Stomach smooth muscle (tissue), 2 donors: Measurements from ENCODE around the gene ENOX1.
A peak's percentile ranks its signal among the peaks of the same experiment; 100 is the strongest.

ENCODE experiments used
- H3K27ac ChIP-seq: one replicate; pipeline ENCODE4 v1.7.0; 2013; ENCODE audit warnings: mild to moderate bottlenecking, low read length, inconsistent platforms
- H3K27me3 ChIP-seq, 2 donors: one replicate each; pipeline ENCODE4 v1.7.0; 2013; ENCODE audit warnings: low read length in 2 of 2; ENCODE audit not compliant: insufficient read depth in 2 of 2, control insufficient read depth in 1 of 2
- H3K36me3 ChIP-seq, 2 donors: one replicate each; pipeline ENCODE4 v1.7.0; 2013; ENCODE audit warnings: low read length in 2 of 2; ENCODE audit not compliant: control insufficient read depth in 2 of 2, insufficient read depth in 2 of 2
- H3K4me1 ChIP-seq: one replicate; pipeline ENCODE4 v1.7.0; 2013; ENCODE audit warnings: low read length; ENCODE audit not compliant: control insufficient read depth, insufficient read depth
- H3K4me3 ChIP-seq, 2 donors: one replicate each; pipeline ENCODE4 v1.7.0; 2013; ENCODE audit warnings: low read length in 2 of 2
- H3K9ac ChIP-seq, 2 donors: one replicate each; pipeline ENCODE4 v1.7.0; 2013; ENCODE audit warnings: low read length in 2 of 2, mild to moderate bottlenecking in 1 of 2
- H3K9me3 ChIP-seq, 2 donors: one replicate each; pipeline ENCODE4 v1.7.0; 2013; ENCODE audit warnings: low read length in 2 of 2; ENCODE audit not compliant: control insufficient read depth in 2 of 2
- donor health status: healthy.
- donor health status: Pancreatic carcinoma.

The ENOX1 gene

DNA sequence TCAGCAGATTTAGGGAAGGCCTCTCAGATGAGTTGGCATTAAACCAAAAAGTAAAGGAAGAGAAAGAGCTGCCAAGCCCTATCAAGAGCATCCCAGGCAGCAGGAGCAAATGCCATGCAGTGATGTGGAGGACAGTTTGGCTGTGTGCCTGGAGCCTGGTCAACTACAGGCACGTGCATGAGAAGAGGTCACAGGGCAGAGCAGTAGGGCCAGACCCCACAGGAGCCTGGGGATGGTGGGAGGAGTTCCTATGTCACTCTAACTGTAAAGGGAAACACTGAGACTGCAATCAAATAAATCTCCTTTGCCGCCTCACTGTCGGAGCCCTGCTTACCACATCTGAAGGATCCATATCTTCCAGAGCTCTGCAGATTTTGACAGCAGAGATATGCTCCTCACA, 240.5 kb downstream of the ENOX1 start:
- H3K4me1 ChIP-seq: peaks cover 16% of the 10 kb centered on the region
- H3K36me3 ChIP-seq: no peaks in the 10 kb centered on the region
- H3K27me3 ChIP-seq: no peaks in the 10 kb centered on the region
- H3K9me3 ChIP-seq: no peaks in the 10 kb centered on the region
- no peak overlapping the region for H3K4me3 ChIP-seq
- H3K9ac ChIP-seq: no peak overlapping the region
- H3K27ac ChIP-seq: peak overlapping the region; percentile 20

DNA sequence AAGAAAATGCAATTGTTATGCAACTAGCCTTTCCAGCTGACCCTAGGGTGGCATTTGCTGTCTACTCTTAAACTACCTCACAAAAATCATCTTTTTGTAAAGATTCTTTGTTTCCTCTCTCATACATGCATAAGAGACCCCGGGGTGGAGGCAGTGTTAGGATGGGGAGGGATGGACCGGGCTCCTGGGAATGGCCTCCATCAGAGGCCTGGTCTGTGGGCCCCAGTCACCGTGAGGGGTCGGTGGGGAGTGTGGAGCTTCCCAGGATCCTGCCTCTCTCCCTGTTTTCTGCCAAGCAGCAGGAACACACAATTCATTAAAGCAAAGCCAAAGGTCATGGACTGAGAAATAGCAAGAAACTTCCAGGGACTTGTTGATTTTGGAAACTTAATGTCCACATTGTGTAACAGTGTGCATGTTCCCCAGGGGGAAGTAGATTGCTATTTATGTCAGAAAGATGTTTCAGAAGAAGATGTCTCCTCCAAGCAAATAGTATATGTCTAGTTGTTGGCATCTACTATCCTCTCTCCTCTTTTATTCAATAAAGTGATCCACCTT, 241.4 kb downstream of the ENOX1 start:
- peak overlapping the region; percentile 6 for H3K27ac ChIP-seq
- H3K9me3 ChIP-seq: no peaks in the 10 kb centered on the region
- no peaks in the 10 kb centered on the region for H3K27me3 ChIP-seq
- no peaks in the 10 kb centered on the region for H3K36me3 ChIP-seq
- peaks cover 16% of the 10 kb centered on the region for H3K4me1 ChIP-seq
- no peak overlapping the region for H3K9ac ChIP-seq
- no peak overlapping the region for H3K4me3 ChIP-seq

DNA sequence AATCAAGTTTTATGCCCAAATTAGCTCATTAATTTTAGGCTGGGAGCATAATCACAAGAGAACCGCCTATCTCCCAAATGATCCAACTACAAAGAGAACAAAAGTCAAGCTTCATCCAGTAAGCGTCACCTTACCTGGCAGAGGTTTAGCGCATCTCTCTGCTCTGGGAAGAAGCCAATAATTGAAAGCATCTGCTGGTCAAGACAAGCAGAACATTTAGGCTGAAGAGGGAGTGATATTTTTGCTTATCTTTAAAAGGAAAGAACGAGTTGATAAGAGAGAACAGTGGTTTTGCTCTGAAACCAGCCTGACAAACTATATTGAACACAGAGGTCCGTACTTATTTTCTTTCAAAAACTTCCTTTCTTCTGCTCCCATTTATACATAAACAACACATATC, 242.1 kb downstream of the ENOX1 start:
- no peaks in the 10 kb centered on the region for H3K27me3 ChIP-seq
- no peaks in the 10 kb centered on the region for H3K36me3 ChIP-seq
- peaks cover 16% of the 10 kb centered on the region for H3K4me1 ChIP-seq
- H3K4me3 ChIP-seq: no peak overlapping the region
- peak overlapping the region; percentile 33 for H3K27ac ChIP-seq
- no peak overlapping the region for H3K9ac ChIP-seq
- H3K9me3 ChIP-seq: no peaks in the 10 kb centered on the region

DNA sequence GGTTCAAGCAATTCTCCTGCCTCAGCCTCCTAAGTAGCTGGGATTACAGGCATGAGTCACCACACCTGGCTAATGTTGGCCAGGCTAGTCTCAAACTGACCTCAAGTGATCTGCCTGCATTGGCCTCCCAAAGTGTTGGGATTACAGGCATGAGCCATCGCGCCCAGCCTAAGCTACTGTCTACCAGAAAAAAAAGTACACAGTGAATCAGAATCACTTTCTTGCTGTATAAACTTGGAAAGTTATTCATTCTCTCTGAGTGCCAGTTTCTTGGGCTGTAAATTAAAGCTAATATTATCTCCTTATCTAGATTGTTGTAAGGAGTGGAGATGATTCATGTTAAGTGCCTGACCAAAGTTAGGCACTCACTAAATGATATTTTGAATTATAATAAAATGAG, 242.8 kb downstream of the ENOX1 start:
- peak overlapping the region; percentile 33 for H3K27ac ChIP-seq
- H3K4me1 ChIP-seq: peaks cover 16% of the 10 kb centered on the region
- no peaks in the 10 kb centered on the region for H3K9me3 ChIP-seq

DNA sequence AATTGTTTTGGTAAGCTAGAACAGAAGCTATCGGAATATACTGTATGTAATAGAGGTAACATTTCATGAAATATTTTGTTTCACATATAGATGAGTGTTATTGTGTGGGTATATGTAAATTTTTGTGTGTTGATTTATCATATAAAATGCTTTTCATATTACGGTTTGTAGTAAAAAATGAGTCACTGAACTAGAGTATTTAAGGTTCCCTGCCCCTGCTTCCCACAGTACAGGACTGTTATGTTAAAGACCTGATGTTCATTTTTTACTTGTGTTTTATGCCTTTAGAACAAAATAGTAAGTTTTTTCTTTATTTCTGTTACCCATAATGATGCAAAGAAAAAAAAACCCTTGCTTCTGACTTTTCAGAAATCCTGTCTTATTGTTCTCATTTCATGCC, 243.4 kb downstream of the ENOX1 start:
- Histone ChIP-seq H3K9me3 (no peaks in the 10 kb centered on the region), H3K27ac (no peak overlapping the region), H3K4me3 (no peak overlapping the region), H3K27me3 (no peaks in the 10 kb centered on the region), H3K36me3 (no peaks in the 10 kb centered on the region), H3K9ac (no peak overlapping the region), H3K4me1 (peaks cover 16% of the 10 kb centered on the region)

More for the DNA sequence above, 242.8 kb downstream of the ENOX1 start:
- H3K27me3 ChIP-seq: no peaks in the 10 kb centered on the region
- H3K36me3 ChIP-seq: no peaks in the 10 kb centered on the region
- no peak overlapping the region for H3K9ac ChIP-seq
- H3K4me3 ChIP-seq: no peak overlapping the region

DNA sequence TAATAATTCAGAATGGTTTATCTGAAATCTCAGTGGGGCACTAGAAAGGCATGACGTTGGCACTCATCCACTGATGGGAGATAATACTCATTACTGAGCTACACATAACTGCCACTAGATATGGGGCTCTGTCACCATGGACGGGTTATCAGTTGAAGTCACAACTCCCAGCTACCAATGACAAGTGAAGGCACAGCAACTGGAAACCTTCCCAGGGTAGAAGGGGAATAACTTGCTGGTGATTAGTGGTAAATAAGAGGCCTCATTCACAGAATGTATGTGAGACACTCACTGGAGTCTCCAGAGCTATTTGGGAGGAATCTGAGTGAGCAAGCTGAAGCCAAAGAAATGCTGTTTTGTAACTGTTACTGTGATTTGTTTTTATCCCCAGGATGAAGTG, 249.6 kb downstream of the ENOX1 start:
- Histone ChIP-seq H3K4me1 (no peaks in the 10 kb centered on the region), H3K27me3 (no peaks in the 10 kb centered on the region), H3K36me3 (no peaks in the 10 kb centered on the region), H3K9ac (no peak overlapping the region), H3K4me3 (no peak overlapping the region), H3K27ac (no peak overlapping the region), H3K9me3 (no peaks in the 10 kb centered on the region)

DNA sequence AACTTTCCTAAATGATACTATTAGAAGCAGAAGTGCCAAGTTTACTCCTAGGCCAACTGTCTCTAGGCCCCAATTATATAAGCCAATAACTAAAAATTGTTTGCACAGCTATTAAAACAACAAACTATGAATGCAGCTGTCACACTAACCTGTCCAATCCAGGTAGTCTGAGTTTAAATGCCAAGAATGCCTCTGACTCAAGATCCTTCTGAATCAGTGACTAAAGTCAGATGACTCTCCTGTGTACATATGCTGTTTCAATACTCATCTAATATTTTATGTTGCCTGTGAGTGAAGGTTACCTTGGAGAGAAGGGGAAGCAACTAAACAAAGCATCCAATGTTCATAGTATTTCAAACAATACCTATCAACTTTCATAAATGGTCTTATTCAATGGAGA, 257.0 kb downstream of the ENOX1 start:
- Histone ChIP-seq H3K27ac (no peak overlapping the region), H3K4me3 (no peak overlapping the region), H3K9me3 (no peaks in the 10 kb centered on the region), H3K27me3 (no peaks in the 10 kb centered on the region), H3K9ac (no peak overlapping the region), H3K36me3 (no peaks in the 10 kb centered on the region), H3K4me1 (no peaks in the 10 kb centered on the region)

DNA sequence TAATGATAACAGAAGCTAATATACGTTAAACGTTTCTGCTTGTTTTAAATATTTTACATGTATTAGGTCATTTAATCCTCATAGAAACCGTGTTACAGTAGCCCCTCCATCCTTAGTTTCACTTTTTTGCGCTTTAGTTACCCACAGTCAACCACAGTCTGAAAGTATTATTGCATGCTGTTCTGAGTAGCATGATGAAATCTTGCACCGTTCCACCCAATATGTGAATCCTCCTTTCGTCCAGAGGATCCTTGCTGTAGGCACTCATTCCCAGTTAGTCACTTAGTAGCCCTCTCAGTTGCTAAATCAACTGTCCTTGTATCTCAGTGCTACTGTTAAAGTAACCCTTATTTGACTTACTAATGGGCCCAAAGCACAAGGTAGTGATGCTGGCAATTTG, 257.8 kb downstream of the ENOX1 start:
- Histone ChIP-seq H3K4me3 (no peak overlapping the region), H3K9ac (no peak overlapping the region), H3K27me3 (no peaks in the 10 kb centered on the region), H3K36me3 (no peaks in the 10 kb centered on the region), H3K4me1 (no peaks in the 10 kb centered on the region), H3K27ac (no peak overlapping the region), H3K9me3 (no peaks in the 10 kb centered on the region)

DNA sequence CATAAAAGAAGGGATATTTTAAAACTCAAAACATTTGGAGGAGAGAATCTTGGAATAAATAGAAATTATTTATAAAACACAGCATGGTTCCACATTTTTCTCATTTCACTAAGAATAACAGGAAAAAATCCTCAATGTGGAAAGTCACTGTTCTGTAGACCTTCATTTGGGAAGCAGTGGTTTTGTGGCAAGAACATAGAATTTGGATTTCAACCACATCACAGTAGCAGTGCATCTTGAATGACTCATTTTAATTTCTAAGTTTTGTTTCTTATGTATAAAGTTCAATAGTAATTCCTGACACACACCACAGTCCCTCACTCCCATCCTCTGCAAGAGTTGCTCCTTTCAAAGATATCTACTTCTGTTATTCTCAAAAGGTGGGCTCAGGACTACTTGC, 264.0 kb downstream of the ENOX1 start:
- no peak overlapping the region for H3K9ac ChIP-seq
- H3K36me3 ChIP-seq: no peaks in the 10 kb centered on the region
- no peak overlapping the region for H3K4me3 ChIP-seq
- H3K27ac ChIP-seq: no peak overlapping the region
- no peaks in the 10 kb centered on the region for H3K9me3 ChIP-seq
- no peaks in the 10 kb centered on the region for H3K27me3 ChIP-seq
- no peaks in the 10 kb centered on the region for H3K4me1 ChIP-seq

DNA sequence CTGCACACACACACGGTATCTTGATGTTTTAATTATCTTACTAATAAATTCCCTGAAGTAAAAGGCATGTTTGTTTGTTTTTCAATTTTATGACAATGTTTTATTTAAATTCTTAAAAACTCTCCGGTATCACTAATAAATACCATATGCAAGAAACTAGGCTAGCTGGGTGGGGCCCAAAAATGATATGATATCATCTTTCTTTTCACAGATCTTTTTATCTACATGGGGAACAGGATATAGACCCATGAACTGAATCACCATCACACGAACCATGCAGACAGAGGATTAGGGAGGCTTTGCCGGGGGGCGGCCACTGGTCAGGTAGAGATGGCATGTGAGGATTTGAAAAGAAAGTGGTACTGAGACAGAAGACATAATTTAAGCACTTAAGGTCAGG, 266.4 kb downstream of the ENOX1 start:
- Histone ChIP-seq H3K36me3 (no peaks in the 10 kb centered on the region), H3K9me3 (no peaks in the 10 kb centered on the region), H3K4me1 (peaks cover 15% of the 10 kb centered on the region), H3K27ac (no peak overlapping the region), H3K27me3 (no peaks in the 10 kb centered on the region), H3K9ac (no peak overlapping the region), H3K4me3 (no peak overlapping the region)

DNA sequence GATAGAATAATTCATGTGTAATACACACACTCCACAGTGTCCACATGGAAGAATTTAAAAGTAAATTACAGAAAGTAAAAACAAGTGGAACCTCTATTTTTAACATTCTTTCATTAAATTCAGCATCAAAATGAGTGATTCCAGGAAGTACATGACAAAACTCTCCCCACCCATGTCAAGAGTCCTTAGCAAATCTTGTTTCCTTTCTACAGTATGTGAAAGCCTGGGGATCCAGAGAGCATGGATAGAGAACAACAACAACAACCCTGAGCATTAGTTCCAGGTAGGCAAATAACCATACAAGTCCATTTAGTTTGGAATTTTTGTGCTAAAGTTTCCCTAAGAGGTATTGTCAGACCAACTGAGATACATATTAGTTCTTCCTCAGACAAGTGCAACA, 267.9 kb downstream of the ENOX1 start:
- Histone ChIP-seq H3K27ac (no peak overlapping the region), H3K36me3 (no peaks in the 10 kb centered on the region)

More for the DNA sequence above, 267.9 kb downstream of the ENOX1 start:
- H3K27me3 ChIP-seq: no peaks in the 10 kb centered on the region
- no peaks in the 10 kb centered on the region for H3K9me3 ChIP-seq
- H3K4me1 ChIP-seq: peaks cover 15% of the 10 kb centered on the region
- H3K4me3 ChIP-seq: no peak overlapping the region
- no peak overlapping the region for H3K9ac ChIP-seq
